Measurements from ENCODE around the gene BORCS8.

The BORCS8 gene

DNA sequence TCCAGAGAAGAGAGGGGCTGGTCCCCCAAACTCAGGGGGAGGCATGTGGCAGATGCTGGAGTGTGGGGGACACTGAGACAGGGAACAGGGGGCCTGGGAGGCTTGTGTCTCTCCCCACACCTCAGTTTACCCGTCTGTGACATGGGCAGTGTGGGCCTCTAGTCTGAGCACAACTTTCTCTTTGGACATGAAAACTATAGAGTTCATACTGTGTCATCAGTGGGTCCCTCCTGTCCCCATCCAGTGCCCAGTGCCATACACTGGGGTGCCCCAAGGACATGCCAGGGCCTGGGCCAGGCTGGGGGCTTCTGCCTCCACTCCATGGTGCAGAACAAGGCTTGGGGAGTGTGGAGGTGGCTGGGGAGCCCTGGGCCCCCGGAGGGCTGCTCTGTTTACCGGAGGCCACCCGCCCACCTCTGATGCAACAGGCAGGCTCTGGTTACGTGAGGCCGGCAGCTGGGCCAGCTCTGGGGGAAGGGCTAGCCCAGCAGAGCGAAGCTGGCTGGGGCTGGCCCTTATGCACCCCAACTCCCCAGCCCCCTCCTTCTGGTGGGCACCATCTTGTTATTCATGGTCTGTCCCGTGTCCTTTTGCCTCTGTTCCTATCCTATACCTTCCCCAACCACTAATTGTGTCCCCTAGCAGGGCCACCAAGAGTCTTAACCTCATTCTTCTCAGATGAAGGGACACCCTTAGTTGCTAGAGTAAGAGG lies 20.0 kb downstream of the BORCS8 start:
- TF ChIP-seq, protein P1, sequence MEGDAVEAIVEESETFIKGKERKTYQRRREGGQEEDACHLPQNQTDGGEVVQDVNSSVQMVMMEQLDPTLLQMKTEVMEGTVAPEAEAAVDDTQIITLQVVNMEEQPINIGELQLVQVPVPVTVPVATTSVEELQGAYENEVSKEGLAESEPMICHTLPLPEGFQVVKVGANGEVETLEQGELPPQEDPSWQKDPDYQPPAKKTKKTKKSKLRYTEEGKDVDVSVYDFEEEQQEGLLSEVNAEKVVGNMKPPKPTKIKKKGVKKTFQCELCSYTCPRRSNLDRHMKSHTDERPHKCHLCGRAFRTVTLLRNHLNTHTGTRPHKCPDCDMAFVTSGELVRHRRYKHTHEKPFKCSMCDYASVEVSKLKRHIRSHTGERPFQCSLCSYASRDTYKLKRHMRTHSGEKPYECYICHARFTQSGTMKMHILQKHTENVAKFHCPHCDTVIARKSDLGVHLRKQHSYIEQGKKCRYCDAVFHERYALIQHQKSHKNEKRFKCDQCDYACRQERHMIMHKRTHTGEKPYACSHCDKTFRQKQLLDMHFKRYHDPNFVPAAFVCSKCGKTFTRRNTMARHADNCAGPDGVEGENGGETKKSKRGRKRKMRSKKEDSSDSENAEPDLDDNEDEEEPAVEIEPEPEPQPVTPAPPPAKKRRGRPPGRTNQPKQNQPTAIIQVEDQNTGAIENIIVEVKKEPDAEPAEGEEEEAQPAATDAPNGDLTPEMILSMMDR (conservative IDR thresholded peaks at IDR 0.05; ENCODE audit: low read depth) = no peak
- ChIA-PET POLR2A (ENCODE audit: low non-redundant PET) (no interaction called here), CTCF (no interaction called here)
- peak overlapping the region; percentile 25 for H3K27ac ChIP-seq
- no peak for DNase-seq (ENCODE audit: low spot score)

DNA sequence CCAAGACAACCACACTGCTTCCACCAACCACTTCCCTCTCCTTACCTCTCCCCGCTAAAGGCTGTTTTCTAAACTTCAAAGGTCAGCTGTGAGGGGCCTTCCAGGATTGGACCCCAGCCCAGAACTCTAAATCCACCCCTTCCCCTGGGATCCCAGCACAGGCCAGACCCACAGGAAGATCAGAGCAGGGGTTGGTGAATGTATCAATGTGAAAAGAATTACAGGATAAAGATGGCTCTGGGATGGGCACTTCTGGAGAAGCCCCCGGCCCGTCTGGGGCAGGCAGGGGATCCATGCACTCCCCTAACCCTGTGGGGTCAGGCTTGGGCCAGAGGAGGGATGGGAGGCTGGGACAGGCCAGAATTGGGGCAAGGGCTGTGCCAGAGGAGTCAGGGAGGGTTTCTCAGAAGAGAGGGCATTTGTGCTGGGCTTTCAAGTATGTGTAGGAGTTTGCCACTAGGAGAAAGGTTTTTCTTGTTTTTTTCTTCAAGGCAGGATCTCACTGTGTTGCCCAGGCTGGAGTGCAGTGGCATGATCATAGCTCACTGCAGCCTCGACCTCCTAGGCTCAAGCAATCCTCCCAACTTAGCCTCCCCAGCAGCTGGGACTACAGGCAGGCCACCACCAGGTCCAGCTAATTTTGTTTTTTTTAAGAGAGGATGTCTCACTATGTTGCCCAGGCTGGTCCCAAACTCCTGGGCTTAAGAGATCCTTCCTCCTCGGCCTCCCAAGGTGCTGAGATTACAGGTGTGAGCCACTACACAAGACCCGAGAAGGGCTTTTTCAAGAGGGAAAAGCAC lies 20.9 kb downstream of the BORCS8 start:
- POLR2A ChIA-PET (ENCODE audit: low non-redundant PET) = no interaction called here
- no peak for DNase-seq (ENCODE audit: low spot score)
- CTCF ChIA-PET = no interaction called here
- no peak overlapping the region for H3K27ac ChIP-seq
- TF ChIP-seq, protein P1 (conservative IDR thresholded peaks at IDR 0.05; ENCODE audit: low read depth) = no peak

DNA sequence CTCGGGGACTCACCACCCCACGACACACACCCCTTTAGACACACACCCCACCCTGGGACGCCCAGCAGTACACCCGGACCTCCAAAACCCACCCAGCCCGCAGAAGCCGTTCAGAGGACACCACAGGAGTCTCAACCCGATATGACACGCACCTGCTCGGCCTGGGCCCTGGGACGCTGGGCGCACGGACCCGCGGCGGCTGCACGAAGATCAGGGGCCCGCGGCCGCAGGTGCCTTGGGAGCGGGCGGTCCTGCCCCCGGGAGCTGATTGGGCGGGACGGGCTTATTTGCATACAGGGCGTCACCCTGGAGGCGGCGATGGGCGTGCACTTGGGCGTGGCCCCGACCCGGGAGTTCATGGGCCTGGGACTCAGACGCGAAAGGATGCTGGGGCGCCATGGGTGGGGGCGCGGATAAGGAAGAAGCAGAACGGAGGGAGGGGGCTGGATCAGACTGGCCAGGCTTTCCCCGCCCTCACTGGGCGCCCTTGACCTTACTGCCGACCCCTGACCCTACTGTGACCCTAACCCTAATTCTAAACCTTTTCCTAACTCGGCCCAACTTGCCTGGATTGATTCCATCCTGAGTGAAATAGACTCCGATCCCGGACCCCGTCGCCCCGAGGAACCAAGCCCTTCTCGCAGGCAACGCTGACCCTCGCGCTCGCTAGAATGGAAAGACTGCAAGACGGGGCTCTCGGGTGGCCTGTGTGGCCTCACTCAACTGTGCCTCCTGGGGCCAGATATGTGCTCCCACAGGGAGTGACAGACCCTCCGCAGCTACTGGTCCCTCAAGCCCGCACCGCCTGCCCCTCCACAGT lies 21.7 kb downstream of the BORCS8 start, which contains the start of gene MEF2B:
MEF2B (minus strand) TSS at position 211 of the 820 bp plus-strand sequence. CDS start 19,528 bp downstream, outside the sequence.
- ChIA-PET POLR2A (ENCODE audit: low non-redundant PET) (no interaction called here), CTCF (no interaction called here)
- H3K27ac ChIP-seq = no peak within 1 kb of the TSS
- TF ChIP-seq, protein P1 (conservative IDR thresholded peaks at IDR 0.05; ENCODE audit: low read depth) = no peak
- DNase-seq (ENCODE audit: low spot score) = peak; percentile 92

DNA sequence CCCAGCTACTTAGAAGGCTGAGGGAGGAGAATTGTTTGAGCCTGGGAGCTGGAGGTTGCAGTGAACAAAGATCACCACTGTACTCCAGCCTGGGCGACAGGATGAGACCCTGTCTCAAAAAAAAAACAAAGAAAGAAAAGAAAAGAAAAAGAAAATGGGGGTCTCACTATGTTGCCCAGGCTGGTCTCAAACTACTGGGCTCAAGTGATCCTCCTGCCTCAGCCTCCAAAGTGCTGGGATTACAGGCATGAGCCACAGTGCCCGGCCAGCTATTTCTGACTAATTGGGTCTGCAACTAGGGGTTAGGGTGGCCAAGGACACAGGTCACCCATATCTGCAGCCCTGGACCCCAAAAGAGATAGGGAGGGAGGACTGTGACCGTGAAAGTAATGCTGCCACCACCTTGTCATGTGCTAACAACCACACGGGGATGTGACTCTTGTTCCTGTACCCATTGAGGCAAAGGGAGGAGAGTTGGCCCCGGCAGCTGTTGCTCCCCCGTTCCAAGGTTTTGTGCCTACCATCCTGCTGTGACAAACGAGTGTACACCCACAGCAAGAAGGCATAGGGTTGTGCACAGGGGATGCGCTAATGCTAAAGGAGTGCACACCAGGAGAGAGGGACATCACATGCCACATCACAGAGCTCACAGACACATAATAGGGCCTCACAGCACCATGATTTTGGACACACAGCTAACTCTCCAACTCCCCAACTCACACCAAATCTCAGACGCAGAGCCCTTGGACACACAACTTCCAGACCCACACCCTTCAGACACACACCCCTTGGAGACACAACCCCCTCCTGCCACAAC lies 22.5 kb downstream of the BORCS8 start:
- no peak for DNase-seq (ENCODE audit: low spot score)
- ChIA-PET POLR2A (ENCODE audit: low non-redundant PET) (interaction anchor here (0.7 kb wide), 1 partner anchor 13 kb away, joined by 3 read pairs; no protein-coding TSS in a partner anchor), CTCF (interaction anchor here (0.6 to 0.9 kb wide), 2 partner anchors 24 to 323 kb away, joined by 4 to 7 read pairs; no protein-coding TSS in a partner anchor)
- TF ChIP-seq, protein P1 (conservative IDR thresholded peaks at IDR 0.05; ENCODE audit: low read depth) = no peak
- H3K27ac ChIP-seq = no peak overlapping the region

DNA sequence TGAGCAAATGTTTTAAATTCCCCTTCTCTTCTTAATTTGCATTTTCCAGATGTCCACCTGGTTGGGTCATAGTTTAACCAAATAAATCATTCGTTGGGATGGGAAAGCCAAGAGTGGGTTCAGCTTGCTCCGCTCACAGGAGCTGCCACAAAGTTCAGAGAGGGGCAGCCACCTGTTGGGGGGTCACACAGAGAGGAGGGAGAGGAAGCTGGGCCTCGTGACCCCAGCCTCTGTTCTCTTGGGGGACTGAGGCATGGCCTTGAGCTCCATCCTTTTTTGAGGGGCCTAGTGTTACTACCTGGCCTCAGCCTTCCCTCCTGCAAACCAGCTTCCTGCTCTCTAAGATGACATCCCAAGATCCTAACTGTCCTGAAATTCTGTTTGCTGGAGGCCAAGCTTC lies 24.3 kb downstream of the BORCS8 start:
- CTCF ChIA-PET = no interaction called here

More for the DNA sequence above, 24.3 kb downstream of the BORCS8 start:
- POLR2A ChIA-PET (ENCODE audit: low non-redundant PET) = no interaction called here
- H3K27ac ChIP-seq = no peak overlapping the region
- TF ChIP-seq, protein P1 (conservative IDR thresholded peaks at IDR 0.05; ENCODE audit: low read depth) = no peak
- no peak for DNase-seq (ENCODE audit: low spot score)

All from RWPE1 (cell line).